ENCODE results near the gene ZNF365.

ZNF365 gene, protein sequence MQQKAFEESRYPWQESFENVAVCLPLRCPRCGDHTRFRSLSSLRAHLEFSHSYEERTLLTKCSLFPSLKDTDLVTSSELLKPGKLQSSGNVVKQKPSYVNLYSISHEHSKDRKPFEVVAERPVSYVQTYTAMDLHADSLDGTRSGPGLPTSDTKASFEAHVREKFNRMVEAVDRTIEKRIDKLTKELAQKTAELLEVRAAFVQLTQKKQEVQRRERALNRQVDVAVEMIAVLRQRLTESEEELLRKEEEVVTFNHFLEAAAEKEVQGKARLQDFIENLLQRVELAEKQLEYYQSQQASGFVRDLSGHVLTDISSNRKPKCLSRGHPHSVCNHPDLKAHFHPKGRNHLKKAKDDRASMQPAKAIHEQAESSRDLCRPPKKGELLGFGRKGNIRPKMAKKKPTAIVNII

DNA sequence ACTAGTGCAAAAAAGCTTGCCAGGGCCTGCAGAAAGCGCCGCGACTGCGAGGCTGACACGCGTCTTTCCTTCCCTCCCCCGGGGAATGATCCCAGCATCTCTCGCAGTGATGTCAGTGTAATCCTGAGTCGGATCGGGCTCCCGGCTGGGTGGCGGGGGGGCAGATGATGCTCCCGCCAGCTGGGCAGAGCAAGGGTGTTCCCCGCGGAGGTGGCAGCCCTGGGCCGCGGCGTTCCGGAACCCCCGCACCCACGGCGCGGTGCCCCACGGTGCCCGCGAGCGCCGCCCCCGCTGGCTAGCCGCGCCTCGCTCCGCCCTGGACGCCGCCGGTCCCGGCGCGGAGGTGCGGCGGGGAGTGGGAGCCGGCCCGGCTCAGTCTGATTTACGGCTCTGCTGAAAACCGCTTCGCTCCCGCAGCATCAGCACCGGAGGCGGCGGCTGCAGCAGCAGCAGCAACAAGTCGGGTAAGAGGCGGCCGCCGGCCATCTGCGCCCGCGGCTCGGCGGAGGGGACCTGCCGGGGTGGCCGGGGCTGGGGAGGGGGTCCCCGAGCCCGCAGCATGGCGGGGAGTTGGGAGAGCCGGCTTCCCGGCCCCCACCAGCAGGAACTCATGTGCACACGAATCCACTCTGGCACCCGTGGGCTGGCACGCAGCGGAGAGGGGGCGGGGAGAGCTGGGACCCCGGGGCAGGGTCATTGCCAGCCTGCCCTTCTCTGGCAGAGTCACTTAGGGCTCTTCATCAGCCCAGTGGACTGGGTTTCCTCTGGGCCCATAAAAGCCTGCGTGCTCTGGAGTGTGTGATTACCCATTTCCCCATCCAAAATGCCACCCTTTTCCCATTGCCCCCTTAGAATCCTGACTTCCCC lies at the start of gene ZNF365:
TSS of gene ZNF365 (plus strand) at position 375 of the 867 bp plus-strand sequence. CDS start 1,825 bp downstream, outside the sequence.
- no peak for TF ChIP-seq ZNF274 (IDR thresholded peaks at IDR 0.05; ENCODE audit: low read depth, low read length)
- peak within 1 kb of the TSS; percentile 37; the same call in 1 of the 2 replicates for H3K4me3 ChIP-seq (ENCODE audit: low read length)

DNA sequence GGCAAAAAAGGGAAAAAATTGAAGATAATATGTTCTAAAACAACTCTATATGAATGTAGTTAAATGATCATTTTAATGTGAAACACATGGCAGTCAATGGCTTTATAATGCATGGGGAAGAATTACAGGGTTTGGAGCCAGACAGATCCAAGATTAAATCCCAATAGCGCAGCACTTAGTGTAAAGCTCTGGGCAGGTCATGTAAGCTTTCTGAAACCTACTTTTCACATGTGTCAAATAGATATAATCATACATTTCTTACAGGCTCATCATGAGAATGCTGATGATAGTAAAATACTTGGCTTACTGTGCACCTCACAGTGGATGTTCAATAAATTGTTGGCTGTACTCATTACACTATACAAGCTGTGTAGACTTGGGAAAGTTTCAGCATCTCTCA lies 48.0 kb upstream of the ZNF365 start:
- no peak for TF ChIP-seq ZNF274 (IDR thresholded peaks at IDR 0.05; ENCODE audit: low read depth, low read length)
- H3K4me3 ChIP-seq (ENCODE audit: low read length), result no peak overlapping the region

DNA sequence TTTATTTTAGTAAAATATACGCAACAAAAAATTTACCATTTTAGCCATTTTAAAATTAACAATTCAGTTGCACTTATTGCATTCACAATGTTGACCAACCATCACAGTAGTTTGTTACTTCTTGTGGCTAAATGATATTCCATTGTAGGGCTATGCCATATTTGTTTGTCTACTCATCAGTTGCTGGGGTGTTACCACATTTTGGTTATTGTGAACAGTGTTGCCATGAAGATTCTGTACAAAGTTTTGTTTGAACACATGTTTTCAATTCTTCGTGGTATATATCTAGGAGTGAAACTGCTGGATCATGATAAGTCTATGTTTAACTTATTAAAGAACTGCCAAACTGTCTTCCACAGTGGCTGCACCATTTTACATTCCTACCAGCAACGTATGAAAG lies 46.3 kb upstream of the ZNF365 start:
- no peak overlapping the region for H3K4me3 ChIP-seq (ENCODE audit: low read length)
- no peak for TF ChIP-seq ZNF274 (IDR thresholded peaks at IDR 0.05; ENCODE audit: low read depth, low read length)

DNA sequence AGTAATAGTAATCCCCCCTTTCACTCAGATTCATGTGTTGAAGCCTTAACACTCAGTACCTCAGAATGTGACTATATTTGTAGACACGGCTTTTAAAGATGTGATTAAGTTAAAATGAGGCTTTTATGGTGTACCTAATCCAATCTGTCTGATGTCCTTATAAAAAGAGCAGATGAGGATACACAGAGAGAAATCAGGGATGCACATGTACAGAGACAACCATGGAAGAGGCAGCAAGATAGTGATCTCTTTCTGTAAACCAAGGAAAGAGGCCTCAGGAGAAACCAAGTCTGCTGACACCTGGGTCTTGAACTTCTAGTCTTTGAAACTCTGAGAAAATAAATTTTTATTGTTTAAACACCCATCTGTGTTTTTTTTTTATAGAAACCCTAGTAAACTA lies 44.0 kb upstream of the ZNF365 start:
- no peak overlapping the region for H3K4me3 ChIP-seq (ENCODE audit: low read length)
- no peak for TF ChIP-seq ZNF274 (IDR thresholded peaks at IDR 0.05; ENCODE audit: low read depth, low read length)

DNA sequence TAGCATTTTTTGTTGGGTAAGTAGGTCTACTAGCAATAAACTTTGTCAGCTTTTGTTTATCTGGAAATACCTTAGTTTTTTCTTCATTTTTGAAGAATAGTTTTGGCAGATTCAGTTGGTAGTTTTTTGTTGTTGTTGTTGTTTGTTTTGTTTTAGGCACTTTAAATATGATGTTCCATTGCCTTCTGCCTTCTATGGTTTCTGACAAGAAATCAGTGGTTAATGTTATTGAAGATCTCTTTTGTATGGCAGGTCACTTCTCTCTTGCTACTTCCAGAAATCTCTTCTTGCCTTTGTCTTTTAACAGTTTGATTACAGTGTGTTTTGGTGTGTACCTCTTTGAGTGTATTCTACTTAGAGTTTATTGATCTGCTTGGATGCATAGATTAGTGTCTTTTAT lies 41.8 kb upstream of the ZNF365 start:
- H3K4me3 ChIP-seq (ENCODE audit: low read length), result no peak overlapping the region
- TF ChIP-seq ZNF274 (IDR thresholded peaks at IDR 0.05; ENCODE audit: low read depth, low read length), result no peak

DNA sequence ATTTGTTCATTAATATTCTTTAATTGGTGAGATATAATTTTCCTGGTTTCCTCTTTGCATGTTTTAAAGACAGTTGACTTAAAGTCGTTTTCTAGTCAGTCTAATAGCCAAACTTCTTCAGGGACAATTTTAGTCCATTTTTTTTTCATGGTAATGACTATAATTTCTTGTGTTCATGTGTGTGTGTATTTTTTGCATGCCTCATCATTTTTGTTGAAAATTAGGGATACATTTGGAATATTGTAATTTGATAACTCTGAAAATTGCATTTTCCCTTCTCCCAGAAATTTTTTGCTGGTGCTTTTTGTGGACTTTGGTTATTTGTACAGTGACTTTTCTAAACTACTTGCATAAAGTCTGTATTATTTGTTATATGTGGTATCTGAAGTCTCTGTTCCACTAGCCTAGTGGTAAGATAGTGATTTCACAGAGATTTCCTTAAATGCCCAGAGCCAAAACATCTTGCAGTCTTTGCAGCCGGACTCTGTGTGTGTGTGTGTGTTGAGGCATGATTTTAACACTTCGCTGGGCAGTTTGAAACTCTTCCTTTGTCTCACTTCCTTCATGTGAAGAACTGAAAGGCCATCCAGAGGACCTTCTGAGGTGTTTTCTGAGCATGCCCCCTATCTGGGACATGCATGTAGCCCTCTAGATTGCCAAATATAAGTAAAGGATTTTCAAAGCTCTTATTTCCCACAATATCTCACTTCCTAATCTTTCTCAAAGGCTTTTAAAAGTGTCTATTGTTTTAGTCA lies 40.9 kb upstream of the ZNF365 start:
- no peak for TF ChIP-seq ZNF274 (IDR thresholded peaks at IDR 0.05; ENCODE audit: low read depth, low read length)
- H3K4me3 ChIP-seq (ENCODE audit: low read length), result no peak overlapping the region

DNA sequence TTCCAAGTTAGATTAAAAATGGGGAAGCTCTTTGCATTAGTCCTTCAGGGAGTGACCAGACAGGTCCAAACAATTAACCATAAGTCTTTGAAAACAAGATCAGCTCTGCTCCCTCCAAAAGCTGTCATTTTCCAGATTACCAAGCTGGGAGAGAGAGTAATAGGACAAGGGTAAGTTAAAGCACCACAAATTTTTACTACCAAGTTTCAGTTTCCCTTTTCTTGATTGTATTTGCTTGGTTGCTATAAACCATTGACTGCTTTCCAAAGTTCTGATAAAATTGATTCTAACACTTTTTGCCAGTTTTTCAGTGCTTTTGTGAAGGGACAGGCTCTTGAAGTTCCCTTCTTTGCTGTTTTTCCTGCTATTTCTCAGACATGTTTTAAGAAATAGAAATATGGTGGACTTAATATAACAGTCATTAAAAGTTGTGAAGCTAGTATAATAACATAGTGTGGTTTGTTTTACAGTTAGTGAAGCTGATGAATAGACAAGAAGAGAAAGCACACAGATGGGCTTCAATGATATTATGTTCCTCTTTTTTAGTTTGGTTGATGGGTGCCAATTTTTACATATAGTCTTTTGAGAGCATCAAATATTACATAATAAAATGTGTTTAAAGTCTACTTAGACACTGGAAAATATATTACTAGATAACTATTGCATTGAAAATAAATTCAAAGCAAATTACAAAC lies 40.0 kb upstream of the ZNF365 start:
- no peak for TF ChIP-seq ZNF274 (IDR thresholded peaks at IDR 0.05; ENCODE audit: low read depth, low read length)
- no peak overlapping the region for H3K4me3 ChIP-seq (ENCODE audit: low read length)

DNA sequence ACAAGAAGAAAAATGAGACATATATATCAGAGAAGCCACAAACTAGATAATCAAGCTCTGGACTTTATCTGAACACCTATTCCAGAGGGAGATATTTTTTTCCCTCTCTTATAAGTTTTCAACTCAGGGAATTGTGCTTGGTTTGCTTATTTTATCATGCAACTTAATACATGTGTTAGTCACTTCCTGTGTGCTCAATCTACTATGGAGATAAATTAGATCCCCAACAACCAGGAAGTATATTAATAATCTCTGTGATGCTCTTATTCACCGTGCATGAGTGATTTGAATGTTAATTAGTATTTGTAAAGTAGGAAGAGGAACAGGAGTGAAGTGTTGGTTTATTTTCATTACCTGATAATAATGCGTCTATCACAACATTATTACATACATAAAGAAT lies 38.8 kb upstream of the ZNF365 start:
- no peak for TF ChIP-seq ZNF274 (IDR thresholded peaks at IDR 0.05; ENCODE audit: low read depth, low read length)
- no peak overlapping the region for H3K4me3 ChIP-seq (ENCODE audit: low read length)

DNA sequence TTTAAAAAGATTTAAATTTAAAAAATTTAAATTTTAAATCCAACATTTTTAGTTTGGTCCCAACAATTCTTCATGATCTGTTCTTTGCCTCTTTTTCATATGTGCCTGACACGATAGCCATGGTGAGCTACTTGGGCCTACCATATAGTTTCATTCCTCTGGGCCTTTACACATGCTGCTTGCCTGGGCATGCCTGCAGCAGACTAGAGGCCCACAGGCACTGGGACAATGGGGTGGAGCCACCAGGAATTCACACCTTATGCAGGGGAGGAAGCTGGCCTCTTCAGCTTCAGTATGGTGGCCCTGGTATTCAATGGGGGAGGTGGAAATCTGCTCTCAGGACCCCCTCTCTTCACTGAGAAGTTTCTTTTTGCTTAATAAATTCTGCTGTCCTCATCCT lies 37.8 kb upstream of the ZNF365 start:
- H3K4me3 ChIP-seq (ENCODE audit: low read length), result no peak overlapping the region
- no peak for TF ChIP-seq ZNF274 (IDR thresholded peaks at IDR 0.05; ENCODE audit: low read depth, low read length)

DNA sequence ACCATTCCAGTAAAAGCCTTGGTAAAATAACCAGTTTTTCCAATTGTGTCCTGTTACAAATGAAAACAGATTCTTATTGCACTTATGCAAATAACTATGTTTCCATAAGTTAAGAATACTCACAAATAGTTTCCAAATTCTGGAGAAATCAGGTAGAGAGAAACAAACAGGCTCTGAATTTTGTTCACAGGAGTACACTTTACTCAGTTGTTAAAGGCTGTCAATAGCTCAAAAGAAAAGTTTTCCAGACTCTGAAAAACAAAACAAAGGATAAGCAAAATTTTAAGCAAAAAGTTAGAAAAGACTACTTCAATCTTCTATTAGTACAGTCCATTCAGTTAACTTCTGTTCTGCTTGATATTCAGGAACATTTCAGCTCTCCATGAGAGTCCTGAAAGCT lies 32.8 kb upstream of the ZNF365 start:
- TF ChIP-seq ZNF274 (IDR thresholded peaks at IDR 0.05; ENCODE audit: low read depth, low read length), result no peak
- H3K4me3 ChIP-seq (ENCODE audit: low read length), result no peak overlapping the region

DNA sequence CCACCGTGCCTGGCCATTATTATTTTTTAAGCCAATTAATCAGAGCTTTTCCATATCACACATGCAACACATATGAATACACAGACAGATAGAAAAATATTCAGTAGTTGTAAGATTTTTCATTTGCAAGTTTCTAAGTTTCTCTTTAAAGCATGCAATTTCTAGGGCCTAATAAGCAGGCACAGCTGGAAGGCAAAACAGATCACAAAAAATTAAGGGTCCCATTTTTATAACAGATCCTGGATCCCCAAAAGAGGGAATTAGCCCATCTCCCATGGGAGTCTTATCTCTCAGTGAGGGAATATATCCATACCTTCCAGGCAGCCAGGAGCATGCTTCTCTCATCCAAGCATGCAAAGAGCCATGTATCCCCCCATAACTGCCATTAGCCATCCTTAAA lies 31.2 kb upstream of the ZNF365 start:
- H3K4me3 ChIP-seq (ENCODE audit: low read length), result no peak overlapping the region
- TF ChIP-seq ZNF274 (IDR thresholded peaks at IDR 0.05; ENCODE audit: low read depth, low read length), result no peak

DNA sequence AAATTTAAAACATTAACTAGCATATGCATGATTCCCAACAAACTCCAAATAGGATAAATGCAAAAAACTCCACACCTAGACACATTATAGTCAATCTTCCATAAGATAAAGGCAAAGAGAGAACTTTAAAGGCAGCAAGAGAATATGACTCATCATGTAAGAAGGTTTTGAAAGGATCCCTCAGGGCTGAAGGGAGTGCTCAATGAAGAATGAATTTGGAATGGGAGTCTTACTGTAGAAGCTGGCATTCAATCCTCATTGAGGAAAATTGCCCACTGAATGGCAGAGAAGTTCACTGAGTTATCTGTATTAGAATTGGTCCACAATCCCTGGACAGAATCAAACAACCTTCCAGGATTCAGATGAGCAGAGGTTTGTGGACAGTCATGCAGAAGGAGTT lies 26.1 kb upstream of the ZNF365 start:
- no peak overlapping the region for H3K4me3 ChIP-seq (ENCODE audit: low read length)
- TF ChIP-seq ZNF274 (IDR thresholded peaks at IDR 0.05; ENCODE audit: low read depth, low read length), result no peak

DNA sequence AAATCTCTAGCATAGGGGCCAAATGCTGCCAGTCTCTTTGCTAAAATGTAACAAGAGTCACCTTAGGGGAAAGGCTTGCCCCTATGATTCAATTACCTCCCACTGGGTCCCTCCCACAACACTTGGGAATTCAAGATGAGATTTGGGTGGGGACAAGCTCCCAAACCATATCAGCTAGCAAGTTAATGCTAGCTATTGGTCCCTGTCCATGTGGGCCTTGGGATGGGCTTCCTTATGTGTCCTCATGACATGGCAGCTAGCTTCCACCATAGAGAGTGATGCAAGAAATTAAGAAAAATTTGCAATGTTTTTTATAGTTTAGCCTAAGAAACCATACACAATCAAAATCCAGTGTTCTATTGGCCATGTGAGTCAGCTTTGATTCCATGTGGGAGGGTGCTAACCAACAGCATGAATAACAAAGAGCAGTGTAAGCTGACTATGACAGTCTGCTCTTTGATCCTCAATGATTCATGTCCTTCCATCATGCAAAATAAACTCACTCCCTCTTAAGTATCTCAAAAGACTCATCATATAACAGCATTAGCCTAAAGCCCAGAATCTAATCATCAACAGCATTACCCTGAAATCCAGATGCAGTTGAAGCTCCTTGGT lies 21.7 kb upstream of the ZNF365 start:
- H3K4me3 ChIP-seq (ENCODE audit: low read length), result no peak overlapping the region
- no peak for TF ChIP-seq ZNF274 (IDR thresholded peaks at IDR 0.05; ENCODE audit: low read depth, low read length)

Measured in GM08714 (cell line).